HG03520 (cell line): Measurements from ENCODE around the gene RSRP1.
"Not testable (repeated sequence)": the region's sequence is repeated elsewhere in the genome, so short reads cannot be mapped to it uniquely, and the experiment has no call there.

Experiments used
- ATAC-seq: cut with Tn5 transposase; IDR thresholded peaks from one replicate; pipeline ENCODE4 v1.9.1; 2021; ENCODE audit warnings: mild to moderate bottlenecking, moderate library complexity; ENCODE audit not compliant: unreplicated experiment

Gene RSRP1

GRCh38 chr1:25257196-25257595 is 9.9 kb upstream of the RSRP1 start:
- ATAC-seq = no peak

DNA sequence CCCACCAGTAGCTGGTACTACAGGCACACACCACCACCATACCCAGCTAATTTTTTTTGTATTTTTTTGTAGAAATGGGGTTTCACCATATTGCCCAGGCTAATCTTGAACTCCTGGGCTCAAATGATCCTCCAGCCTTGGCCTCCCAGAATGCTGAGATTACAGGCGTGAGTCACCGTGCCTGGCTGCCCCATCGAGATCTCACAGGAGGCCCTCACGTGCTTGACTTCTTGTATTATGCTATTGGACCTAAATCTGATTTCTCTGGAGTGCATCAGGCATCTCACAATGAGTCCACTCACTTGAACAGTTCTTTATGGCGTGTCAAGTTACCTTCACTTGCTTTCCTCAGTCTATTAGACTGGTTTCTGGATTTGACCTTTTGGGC is 9.3 kb upstream of the RSRP1 start:
- ATAC-seq = no peak

DNA sequence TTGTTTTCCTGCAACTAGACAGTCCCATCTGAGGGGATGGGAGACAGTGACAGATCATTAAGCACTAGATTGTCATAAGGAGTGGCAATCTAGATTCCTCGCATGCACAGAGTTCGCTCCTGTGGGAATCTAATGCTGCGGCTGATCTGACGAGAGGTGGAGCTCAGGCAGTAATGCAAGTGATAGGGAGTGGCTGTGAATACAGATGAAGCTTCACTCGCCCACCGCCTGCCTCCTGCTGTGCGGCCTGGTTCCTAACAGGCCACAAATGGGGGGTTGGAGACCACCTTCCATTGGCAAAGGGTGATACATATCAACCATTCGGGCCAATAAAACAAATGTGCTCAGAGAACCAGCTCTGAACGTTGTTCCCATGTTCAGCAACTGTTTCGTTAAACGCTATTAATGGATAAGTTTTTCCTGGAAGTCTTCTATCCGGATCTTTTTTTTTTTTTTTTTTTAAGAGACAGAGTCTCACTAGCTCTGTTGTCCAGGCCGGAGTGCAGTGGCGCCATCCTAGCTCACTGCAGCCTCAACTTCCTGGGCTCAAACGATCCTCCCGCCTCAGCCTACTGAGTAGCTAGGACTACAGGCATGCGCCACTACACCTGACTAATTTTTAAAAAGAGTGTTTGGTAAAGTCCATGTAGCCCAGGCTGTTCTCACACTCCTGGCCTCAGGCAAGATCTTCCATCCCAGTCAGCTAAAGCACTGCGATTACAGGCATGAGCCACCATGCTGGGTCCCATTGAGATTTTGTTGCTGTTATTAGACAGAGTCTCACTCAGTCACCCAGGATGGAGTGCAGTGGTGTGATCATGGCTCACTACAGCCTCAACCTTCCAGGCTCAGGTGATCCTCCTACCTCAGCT is 8.7 kb upstream of the RSRP1 start:
- no peak for ATAC-seq

DNA sequence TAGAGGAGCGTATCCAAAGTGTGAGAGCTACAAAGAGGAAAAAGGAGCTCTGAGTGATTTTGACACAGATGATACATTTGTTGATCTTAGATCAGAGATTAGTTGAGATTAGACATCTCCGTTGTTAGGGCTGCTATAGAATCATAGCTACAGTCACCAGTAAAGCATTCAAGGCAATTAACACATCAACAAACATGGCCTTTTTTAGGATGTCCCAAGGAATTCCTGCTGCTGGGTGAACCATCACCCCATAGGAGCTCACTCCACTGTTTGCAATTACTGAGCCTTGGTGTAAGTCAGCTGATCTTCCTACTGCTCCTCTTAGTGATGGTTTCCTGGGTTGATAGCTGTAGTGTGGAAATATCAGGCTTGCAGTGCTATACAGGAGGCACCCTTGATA is 6.7 kb upstream of the RSRP1 start:
- no peak for ATAC-seq

GRCh38 chr1:25247829-25248754 is 838 bp upstream of the RSRP1 start:
- ATAC-seq = no peak

- ATAC-seq = peak; percentile 6
These were observed 642 bp downstream of the RSRP1 start for GRCh38 chr1:25246600-25247023.

DNA sequence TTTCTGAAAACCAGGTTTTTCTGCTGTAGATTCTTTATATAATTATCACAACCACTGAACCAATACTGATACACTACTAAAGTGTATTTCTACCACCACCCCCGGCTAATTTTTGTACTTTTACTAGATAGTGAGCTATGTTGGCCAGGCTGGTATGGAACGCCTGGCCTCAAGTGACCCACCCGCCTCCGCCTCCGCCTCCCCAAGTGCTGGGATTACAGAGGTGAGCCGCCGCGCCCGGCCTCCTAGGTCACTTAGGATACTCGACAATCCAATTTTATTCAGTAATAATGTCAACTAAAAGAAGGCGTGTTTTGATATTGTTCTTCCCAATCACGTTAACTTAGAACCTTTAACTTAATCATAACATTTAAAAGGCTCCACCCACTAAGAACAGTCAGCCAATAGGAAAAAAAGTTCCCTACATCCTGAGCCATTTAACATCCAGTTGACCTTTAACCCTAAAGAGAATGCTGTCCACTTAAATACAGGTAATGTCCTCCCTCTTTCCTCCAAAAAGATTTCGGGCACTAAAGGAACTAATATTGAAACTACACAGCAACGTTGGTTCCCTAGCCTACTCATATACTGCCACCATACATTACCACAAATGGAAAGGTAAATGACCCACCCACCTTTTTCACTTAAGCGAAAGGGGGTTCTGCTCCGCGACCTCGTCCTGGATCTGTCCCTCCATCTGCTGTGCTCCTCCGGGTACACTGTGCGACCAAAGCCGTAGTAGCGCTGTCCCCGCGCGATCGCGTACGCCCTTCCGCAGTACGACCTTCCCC is 1.2 kb downstream of the RSRP1 start:
- ATAC-seq = no peak

DNA sequence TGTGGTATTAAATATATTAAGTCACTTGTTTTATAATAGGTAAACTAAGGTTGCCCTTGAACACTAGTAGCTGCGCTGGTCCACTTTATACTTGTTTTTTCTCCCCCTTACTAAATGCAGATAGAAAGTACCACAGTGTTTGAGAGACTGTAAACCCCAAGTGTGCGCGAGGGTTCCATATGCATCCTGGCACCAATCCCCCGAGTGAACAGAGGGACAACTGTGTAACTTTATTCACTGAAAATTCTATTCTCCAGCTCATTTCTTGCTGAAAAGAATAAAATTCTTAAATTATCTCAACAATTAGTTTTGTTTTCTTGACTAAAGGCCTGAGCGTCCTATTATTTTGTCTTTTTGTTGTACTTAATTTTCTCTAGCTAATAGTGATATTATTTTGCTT is 1.9 kb downstream of the RSRP1 start:
- no peak for ATAC-seq

- ATAC-seq = no peak
These were observed 3.3 kb downstream of the RSRP1 start for GRCh38 chr1:25243907-25244306.

GRCh38 chr1:25239681-25240541 is 7.3 kb downstream of the RSRP1 start:
- peak; percentile 58 for ATAC-seq

- no peak for ATAC-seq
These were observed 9.2 kb downstream of the RSRP1 start for GRCh38 chr1:25238046-25238445.

GRCh38 chr1:25236261-25236660 is 11.0 kb downstream of the RSRP1 start:
- not testable (repeated sequence) for ATAC-seq

- ATAC-seq = not testable (repeated sequence)
These were observed 11.8 kb downstream of the RSRP1 start for GRCh38 chr1:25235411-25235810.

DNA sequence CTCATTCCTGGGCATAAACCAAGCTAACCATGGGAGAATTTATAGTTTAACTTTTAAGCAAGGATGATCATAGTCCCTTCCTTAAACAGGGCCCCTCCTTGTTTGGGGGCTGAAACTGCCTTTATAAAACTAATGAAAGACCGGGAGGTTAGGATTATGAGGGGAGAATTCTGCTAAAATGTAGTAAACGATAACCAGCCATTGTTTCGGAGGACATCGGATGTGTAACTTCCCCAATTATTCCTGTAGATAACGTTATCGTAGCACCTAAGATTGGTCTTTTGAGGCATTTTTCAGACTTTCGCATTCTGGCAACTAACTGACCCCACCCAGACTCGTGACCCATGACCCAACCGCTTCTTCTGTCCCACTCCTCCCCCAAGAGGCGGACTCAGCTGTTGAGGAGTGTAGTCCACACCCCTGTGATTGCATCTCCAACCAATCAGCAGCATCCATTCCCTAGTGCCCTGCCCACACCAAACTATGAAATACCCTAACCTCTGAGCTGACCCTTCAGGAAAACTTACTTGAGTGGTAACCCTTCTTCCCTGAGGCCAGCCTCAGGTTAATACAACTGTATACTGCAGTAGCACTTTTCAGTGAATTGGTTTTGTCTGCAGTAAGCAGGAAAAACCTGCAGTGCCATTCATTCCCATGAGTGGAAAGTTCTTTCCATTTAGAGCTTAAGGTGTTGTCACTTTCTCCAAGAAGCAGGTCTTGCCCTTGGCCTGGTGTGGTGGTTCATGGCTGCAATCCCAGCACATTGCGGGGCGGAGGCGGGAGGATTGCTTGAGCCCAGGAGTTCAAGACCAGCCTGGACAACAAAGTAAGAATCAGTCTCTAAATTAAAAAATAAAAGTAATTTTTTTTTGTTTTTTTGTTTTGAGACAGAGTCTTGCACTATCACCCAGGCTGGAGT is 14.1 kb downstream of the RSRP1 start:
- no peak for ATAC-seq

- peak; percentile 76 for ATAC-seq
These were observed 15.0 kb downstream of the RSRP1 start, which contains the start of gene SYF2 for GRCh38 chr1:25232027-25232865. TSS of gene SYF2 (minus strand) at chr1:25232502. CDS start at chr1:25232467, 35 bp downstream.

DNA sequence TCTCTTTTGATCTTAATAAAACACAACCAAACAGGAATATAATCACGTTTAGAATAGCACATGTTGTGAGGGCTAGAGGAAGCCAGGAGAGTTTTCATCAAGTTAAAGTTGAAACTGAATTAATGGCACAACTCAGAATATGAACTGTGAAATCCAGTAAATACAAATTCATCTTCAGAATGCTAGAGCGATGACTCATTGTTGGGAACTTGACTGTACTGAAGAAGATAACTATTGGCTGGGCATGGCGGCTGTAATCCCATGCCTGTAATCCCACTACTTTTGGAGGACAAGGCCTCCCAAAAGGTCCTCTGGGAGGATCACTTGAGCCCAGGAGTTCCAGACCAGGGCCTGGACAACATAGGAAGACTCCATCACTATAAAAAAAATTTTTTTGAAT is 23.8 kb downstream of the RSRP1 start:
- ATAC-seq = no peak

- ATAC-seq = no peak
These were observed 24.6 kb downstream of the RSRP1 start for GRCh38 chr1:25222606-25223005.

GRCh38 chr1:25220666-25221065 is 26.6 kb downstream of the RSRP1 start:
- ATAC-seq = no peak
